SK-N-DZ (cell line): ENCODE results near the gene CPA1.

Source experiments
- DNase-seq: peaks from one replicate; pipeline ENCODE4 v3.0.0-alpha.2; 2015; ENCODE audit warnings: low spot score

CPA1 gene

DNA sequence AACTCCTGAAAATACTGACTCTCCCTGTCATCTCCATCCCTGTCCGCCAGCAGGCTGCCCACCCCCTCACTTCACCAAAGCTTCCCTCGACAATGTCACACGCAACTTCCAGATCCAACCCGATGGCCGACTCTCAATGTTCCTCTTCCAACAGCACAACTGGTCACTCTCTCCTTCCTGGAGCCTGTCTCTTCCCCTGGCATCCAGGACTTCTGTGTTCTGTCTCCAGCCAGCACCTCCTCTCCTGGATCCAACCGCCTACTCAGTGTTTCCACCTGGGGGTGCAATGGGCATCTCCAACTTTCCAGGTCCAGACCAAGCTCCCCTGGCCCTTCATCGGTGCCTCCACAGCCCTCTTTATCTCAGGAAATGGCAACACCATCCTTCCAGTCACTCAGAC is 27.1 kb upstream of the CPA1 start:
- DNase-seq, result no peak

GRCh38 chr7:130356121-130356875 is 24.0 kb upstream of the CPA1 start:
- peak; percentile 30 for DNase-seq

DNA sequence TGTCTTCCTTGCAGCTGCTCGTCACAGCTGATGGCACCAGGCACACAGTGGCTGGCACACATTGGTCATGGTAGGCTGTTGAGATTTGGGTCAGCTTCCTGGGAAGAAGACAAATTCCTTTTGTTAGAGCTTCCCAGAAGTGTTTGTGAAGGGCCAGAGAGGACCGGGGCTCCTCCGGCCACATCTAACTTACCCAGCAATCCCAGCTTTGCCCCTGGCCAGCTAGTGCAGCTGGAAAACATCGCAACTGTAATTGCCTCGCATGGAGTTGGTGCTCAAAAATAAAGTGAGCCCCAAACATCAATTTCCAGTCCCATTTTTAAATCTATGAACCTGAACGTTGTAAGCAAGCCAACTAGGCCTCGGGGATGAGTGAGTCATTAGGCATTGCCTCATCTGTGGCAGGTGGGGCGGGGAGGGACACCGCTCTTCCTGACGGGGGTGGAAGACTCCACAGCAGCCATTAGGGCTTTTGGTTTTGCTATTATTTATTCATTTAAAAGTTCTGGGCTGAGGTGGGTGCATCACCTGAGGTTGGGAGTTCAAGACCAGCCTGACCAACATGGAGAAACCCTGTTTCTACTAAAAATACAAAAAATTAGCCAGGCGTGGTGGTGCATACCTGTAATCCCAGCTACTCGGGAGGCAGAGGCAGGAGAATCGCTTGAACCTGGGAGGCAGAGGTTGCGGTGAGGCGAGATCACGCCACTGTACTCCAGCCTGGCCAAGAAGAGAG is 23.2 kb upstream of the CPA1 start:
- no peak for DNase-seq

DNA sequence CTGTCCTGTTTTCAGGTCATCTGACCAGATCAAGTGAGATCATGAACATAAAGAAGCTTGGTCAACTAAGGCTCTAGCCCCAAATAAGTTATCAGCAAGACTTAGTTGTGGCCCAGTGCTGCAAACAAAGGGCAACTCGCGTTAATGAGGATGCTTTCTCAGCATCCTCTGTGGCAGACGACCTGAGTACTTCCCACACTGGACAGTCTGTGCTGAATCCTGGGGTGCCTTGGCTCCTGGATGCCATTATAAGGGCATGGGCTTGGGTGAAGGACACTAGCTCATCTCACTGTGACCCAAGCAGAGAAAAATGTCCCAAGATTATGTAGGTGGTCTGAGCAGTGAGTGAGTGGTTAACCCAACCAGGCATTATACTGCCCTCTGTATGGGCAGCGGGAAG is 21.8 kb upstream of the CPA1 start:
- DNase-seq, result no peak

DNA sequence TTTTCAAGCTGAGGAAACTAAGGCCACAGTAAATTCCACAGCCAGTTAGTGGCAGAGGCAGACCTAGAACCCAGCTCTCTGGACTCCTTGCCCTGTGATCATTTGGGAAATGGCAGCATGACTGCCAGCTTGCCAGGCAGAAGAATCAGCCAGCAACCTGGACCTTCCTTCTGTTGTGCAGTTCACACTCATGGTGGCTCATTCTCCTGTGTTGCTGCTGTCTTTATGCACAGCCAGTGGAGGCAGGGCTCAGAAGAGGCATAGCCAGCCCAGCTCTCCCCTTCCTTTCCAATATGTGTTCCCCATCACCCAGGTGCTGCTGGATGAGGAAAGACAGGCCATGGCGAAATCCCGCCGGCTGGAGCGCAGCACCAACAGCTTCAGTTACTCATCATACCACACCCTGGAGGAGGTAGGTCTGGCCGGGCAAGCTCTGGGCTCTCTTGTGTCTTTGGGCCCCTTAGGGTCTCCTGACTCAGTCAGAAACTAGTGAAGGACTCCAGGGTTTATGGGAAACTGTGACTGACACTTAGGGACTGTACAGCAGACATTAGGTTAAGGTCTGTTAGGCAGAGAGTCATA is 20.9 kb upstream of the CPA1 start:
- no peak for DNase-seq

GRCh38 chr7:130360518-130360917 is 19.8 kb upstream of the CPA1 start:
- DNase-seq, result no peak

DNA sequence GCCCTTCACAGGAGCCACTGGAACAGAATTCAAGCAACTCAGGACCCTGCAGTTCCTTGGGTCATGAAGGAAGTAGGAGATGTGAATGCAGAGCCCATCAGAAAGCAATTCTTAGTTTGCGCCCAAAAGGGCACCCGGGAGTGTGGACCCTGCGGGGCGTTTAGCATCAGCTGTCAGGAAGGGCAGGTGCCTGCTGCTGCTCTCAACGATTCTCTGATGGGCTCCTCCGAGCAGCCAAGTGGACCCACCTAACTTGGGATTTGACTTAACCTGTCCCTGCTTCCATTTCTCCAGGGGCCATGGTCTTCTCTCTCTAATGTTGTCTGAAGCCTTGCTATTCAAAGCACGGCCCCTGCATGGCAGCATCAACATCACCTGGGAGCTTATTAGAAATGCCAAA is 18.6 kb upstream of the CPA1 start:
- DNase-seq, result no peak

DNA sequence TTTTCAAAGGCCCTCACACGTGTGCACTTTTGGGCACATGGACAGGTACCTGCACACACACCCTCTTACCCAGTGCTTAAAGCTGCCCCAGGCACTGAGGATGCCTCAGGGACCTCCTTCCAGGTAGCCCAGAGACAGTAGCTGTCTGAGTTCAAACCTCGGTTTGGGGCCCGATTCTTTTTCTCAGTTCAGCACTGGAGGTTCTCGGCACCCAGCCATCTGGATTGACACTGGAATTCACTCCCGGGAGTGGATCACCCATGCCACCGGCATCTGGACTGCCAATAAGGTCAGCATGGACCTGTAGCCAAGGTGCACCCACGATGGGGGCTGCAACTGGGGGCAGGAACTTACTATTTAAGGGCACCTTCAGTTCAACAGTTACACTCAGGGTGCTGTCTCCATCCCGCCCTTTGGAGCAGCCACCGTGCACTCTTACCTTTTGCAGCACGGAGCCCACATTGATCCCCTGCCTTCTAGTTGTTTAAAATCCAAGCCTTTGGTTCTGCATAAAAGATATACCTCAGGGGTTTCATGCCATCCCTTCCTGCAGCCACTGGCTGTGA is 18.0 kb upstream of the CPA1 start:
- no peak for DNase-seq

- no peak for DNase-seq
These were observed 17.1 kb upstream of the CPA1 start for GRCh38 chr7:130363026-130363847.

DNA sequence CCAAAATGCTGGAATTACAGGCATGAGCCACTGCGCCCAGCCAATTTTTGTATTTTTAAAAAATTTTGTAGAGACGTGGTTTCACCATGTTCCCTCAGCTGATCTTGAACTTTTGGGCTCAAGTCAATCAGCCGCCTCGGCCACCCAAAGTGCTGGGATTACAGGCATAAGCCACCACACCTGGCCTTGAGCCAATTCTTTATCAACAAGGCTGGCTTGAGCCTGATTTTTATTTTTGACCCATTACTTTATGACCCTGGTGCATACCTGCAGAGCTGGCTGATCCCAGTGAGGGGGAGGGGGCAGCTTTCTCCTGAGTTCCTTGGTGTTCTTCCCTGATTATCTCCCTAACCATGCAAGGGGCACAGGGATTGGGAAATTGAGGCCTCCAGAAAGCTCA is 15.8 kb upstream of the CPA1 start:
- DNase-seq, result no peak

GRCh38 chr7:130365088-130365487 is 15.2 kb upstream of the CPA1 start:
- DNase-seq, result peak; percentile 19

DNA sequence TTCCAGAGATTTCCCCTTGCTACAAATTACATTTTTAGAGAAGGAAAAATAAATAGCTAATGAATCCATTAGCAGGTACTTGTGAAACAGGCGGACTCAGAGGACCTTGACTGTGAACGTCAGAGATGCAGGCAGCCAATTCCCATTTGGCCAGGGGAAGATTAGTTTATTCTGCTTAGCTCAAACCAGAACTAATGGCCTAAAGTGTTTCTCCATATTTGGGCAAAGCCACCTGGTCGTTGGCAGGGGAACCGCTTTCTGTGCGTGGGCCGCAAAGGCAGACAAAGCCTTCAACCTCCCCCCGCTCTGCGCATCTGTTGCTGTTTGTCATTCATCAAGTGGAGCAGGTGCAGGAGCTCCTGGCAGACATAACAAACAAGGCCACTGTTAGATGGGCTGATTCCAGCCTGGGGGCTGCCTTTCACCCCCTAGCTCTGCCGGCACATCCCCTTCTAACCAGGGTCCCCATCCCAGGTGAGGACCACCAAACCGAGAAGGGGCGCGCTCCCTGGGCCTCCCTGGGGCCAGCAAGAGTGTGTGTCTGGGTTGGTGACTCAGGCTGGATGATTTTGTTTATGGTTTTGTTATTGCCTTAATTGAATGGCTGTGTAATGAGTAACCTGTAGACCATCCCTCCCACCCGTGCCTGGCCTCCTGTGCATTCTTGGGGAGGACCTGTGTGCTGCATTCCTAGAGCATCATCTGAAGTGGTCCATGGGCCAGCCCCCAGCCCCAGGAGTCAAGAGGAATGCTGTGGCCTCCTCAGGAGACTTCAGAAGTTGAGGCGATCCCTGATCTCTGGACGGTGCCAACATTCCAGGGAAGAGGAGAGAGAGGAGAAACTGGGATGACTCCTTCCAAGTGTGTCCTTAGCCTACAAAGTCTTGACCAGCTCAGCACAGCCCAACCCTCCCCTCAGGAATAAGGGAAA is 14.5 kb upstream of the CPA1 start:
- DNase-seq, result peak; percentile 97

- DNase-seq, result no peak
These were observed 13.7 kb upstream of the CPA1 start for GRCh38 chr7:130366564-130366963.

DNA sequence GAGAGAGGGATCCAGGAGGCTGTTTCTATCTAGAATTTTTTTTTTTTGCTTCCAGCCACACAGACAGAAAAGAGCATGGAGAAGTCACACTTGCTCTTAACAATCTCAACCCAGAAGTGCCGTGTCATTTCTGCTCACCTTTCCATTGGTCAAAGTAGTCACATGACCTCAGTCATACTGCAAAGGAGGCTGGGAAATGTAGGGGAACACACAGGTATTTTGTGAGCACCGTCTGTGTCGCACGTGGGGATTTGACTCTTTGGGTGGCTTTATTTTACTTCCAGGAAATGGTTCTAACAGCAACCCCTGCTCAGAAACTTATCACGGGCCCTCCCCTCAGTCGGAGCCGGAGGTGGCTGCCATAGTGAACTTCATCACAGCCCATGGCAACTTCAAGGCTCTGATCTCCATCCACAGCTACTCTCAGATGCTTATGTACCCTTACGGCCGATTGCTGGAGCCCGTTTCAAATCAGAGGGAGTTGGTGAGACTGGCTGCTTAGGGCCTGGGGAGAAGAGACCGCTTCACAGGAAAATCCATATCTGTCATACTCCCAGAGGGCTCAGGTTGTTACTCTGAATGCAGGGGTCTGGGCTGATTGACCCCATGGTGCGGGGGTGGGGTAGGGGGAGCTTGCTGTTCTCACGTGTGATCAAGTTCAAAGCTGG is 13.1 kb upstream of the CPA1 start:
- no peak for DNase-seq

DNA sequence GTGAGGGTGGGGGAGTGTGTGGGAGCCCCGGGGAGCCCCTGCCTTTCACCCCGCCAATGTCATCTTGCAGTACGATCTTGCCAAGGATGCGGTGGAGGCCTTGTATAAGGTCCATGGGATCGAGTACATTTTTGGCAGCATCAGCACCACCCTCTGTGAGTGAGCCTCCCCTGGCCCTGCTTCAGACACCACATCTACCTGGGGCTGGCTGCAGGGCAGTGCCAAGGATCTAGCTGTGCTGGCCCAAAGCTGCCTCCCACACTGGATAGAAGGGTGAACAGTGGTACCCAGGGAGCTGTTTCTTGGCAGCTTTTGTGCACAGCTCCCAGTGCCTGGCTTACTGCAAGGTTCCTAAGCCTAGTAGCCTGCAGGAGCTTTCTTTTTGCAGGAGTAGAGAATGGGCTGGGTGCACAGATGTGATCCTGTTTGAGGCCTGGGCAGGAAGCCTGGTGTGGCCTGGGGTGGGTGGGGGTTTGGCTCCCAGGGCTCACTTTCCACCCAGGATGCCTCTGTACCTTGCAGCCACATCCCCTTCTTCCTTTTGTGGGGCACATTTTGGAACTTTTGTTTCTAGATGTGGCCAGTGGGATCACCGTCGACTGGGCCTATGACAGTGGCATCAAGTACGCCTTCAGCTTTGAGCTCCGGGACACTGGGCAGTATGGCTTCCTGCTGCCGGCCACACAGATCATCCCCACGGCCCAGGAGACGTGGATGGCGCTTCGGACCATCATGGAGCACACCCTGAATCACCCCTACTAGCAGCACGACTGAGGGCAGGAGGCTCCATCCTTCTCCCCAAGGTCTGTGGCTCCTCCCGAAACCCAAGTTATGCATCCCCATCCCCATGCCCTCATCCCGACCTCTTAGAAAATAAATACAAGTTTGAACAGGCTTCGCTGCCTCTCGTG is 12.2 kb upstream of the CPA1 start:
- DNase-seq, result no peak

- DNase-seq, result no peak
These were observed 11.1 kb upstream of the CPA1 start for GRCh38 chr7:130369110-130369711.

- no peak for DNase-seq
These were observed 10.3 kb upstream of the CPA1 start for GRCh38 chr7:130369831-130370550.

GRCh38 chr7:130371046-130371445 is 9.2 kb upstream of the CPA1 start:
- no peak for DNase-seq
